K562 (cell line): ENCODE data around the gene CAPS. TPM values are rescaled to one million over a fixed set of nuclear protein-coding genes. Genes with fewer than 3 reads are reported as not detected.

Experiments used
- ARNT ChIP-seq, 2 experiments: fragments of 450-650 bp; IDR thresholded peaks; 2 replicates each; pipeline ENCODE4 v1.6.1; 2016; ENCODE audit warnings: mild to moderate bottlenecking in 1 of 2
- HMG20A ChIP-seq: fragments of 450-650 bp; formaldehyde crosslinking; conservative IDR thresholded peaks from 2 replicates; pipeline ENCODE4 v1.4.0; 2020; ENCODE audit warnings: mild to moderate bottlenecking, mixed read lengths
- MTA1 ChIP-seq: fragments of 450-650 bp; IDR thresholded peaks from 2 replicates; pipeline ENCODE4 v1.6.1; 2017; ENCODE audit warnings: borderline replicate concordance
- NKRF ChIP-seq: fragments of 450-650 bp; IDR thresholded peaks from 2 replicates; pipeline ENCODE4 v1.6.1; 2016; ENCODE audit warnings: borderline replicate concordance
- NUFIP1 ChIP-seq: fragments of 450-650 bp; IDR thresholded peaks from 2 replicates; pipeline ENCODE4 v1.6.1; 2018; ENCODE audit not compliant: partially characterized antibody
- ZNF184 ChIP-seq: sonication (generic); formaldehyde crosslinking; IDR thresholded peaks from 2 replicates; pipeline ENCODE4 v1.5.0; 2020; ENCODE audit warnings: missing genetic modification reagents
- polyA plus RNA-seq, 8 experiments: library from polyadenylated mRNA; depleted of rRNA in 4 of 8; stranded (reverse) in 5 of 8; unstranded in 3 of 8; fragments of >200 nt; fragmentation: Nextera tagmentation in 2 of 8; fragmentation: Illumina TruSeq in 1 of 8; extraction: Ambion mirVana in 2 of 8; extraction: Trizol in 1 of 8; gene quantifications; 2 replicates each; pipeline versions ENCODE4 v1.2.1 to v1.2.3, GENCODE V29; 2011 to 2014; ENCODE audit warnings: inconsistent platforms in 1 of 8, missing spikeins in 1 of 8
- total RNA-seq, 7 experiments: library from RNA; depleted of rRNA in 6 of 7; stranded (reverse); fragments of >200 nt in 6 of 7; fragmentation: Illumina TruSeq in 2 of 7; extraction: Trizol in 2 of 7; gene quantifications; 2 replicates each; pipeline versions ENCODE4 v1.2.1 to v1.2.3, GENCODE V29; 2011 to 2021; ENCODE audit warnings: low replicate concordance in 1 of 7
- TF ChIP-seq, protein P1 (sequence below): fragments of 450-650 bp; IDR thresholded peaks from 2 replicates; pipeline ENCODE4 v1.6.1; 2016; ENCODE audit warnings: antibody characterized with exemption
- TF ChIP-seq, protein P2 (sequence below): sonication (generic); formaldehyde crosslinking; IDR thresholded peaks from 2 replicates; pipeline ENCODE4 v1.8.1; 2023; ENCODE audit warnings: mild to moderate bottlenecking, missing genetic modification reagents
- TF ChIP-seq, protein P3 (sequence below): fragments of 450-650 bp; conservative IDR thresholded peaks from 2 replicates; pipeline ENCODE4 v1.6.1; 2016; ENCODE audit warnings: missing genetic modification characterization, low read depth, mild to moderate bottlenecking, missing compliant biosample characterization, moderate library complexity

CAPS gene
- total and polyA plus RNA-seq, 9 of the 15 experiments (the other 6 are each of a cell fraction or from before 2014, with no cell fraction given): 0.15 to 4.0 (median 0.91) TPM

GRCh38 chr19:5877882-5878281 is 36.2 kb upstream of the CAPS start (continued):
- TF ChIP-seq, protein P1, sequence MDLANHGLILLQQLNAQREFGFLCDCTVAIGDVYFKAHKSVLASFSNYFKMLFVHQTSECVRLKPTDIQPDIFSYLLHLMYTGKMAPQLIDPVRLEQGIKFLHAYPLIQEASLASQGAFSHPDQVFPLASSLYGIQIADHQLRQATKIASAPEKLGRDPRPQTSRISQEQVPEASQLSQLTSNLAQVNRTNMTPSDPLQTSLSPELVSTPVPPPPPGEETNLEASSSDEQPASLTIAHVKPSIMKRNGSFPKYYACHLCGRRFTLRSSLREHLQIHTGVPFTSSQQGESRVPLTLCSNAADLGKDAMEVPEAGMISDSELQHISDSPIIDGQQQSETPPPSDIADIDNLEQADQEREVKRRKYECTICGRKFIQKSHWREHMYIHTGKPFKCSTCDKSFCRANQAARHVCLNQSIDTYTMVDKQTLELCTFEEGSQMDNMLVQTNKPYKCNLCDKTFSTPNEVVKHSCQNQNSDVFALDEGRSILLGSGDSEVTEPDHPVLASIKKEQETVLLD: no peak
- TF ChIP-seq MTA1 (no peak), ARNT (IDR thresholded peaks at IDR 0.05) (no peak), NUFIP1 (no peak), HMG20A (CRISPR knock-in tag) (no peak), NKRF (no peak), ZNF184 (no peak)
- TF ChIP-seq, protein P2, sequence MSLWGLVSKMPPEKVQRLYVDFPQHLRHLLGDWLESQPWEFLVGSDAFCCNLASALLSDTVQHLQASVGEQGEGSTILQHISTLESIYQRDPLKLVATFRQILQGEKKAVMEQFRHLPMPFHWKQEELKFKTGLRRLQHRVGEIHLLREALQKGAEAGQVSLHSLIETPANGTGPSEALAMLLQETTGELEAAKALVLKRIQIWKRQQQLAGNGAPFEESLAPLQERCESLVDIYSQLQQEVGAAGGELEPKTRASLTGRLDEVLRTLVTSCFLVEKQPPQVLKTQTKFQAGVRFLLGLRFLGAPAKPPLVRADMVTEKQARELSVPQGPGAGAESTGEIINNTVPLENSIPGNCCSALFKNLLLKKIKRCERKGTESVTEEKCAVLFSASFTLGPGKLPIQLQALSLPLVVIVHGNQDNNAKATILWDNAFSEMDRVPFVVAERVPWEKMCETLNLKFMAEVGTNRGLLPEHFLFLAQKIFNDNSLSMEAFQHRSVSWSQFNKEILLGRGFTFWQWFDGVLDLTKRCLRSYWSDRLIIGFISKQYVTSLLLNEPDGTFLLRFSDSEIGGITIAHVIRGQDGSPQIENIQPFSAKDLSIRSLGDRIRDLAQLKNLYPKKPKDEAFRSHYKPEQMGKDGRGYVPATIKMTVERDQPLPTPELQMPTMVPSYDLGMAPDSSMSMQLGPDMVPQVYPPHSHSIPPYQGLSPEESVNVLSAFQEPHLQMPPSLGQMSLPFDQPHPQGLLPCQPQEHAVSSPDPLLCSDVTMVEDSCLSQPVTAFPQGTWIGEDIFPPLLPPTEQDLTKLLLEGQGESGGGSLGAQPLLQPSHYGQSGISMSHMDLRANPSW: no peak
- TF ChIP-seq, protein P3, sequence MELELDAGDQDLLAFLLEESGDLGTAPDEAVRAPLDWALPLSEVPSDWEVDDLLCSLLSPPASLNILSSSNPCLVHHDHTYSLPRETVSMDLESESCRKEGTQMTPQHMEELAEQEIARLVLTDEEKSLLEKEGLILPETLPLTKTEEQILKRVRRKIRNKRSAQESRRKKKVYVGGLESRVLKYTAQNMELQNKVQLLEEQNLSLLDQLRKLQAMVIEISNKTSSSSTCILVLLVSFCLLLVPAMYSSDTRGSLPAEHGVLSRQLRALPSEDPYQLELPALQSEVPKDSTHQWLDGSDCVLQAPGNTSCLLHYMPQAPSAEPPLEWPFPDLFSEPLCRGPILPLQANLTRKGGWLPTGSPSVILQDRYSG (tag): no peak
